HepG2 (cell line): ENCODE data around the gene PDSS2.

ENCODE experiments used
- BRCA1 ChIP-seq: sonication (generic); formaldehyde crosslinking; IDR thresholded peaks from 2 replicates; pipeline ENCODE4 v1.4.0; 2020; ENCODE audit warnings: missing genetic modification reagents
- CTCF ChIP-seq: sonication (generic); formaldehyde crosslinking; IDR thresholded peaks from 2 replicates; pipeline ENCODE4 v1.5.0; 2020; ENCODE audit warnings: mild to moderate bottlenecking, missing genetic modification reagents, moderate library complexity
- EP300 ChIP-seq, 3 experiments: sonication (generic) in 1 of 3; formaldehyde crosslinking in 1 of 3; IDR thresholded peaks; 2 replicates each; pipeline versions ENCODE4 v1.5.1 to v1.6.1; 2011 to 2020; ENCODE audit warnings: low read depth in 2 of 3, low read length in 2 of 3, borderline replicate concordance in 1 of 3, improper control_type of control experiment in 1 of 3, mild to moderate bottlenecking in 1 of 3, missing genetic modification reagents in 1 of 3, moderate library complexity in 1 of 3
- JUN ChIP-seq: sonication (generic); formaldehyde crosslinking; IDR thresholded peaks from 2 replicates; pipeline ENCODE4 v1.4.0; 2020; ENCODE audit warnings: mild to moderate bottlenecking, missing genetic modification reagents
- MAFF ChIP-seq: IDR thresholded peaks from 2 replicates; pipeline ENCODE4 v1.6.1; 2011; ENCODE audit warnings: low read depth, low read length, improper control_type of control experiment
- POLR2A ChIP-seq, 2 experiments: IDR thresholded peaks; 2 replicates each; pipeline ENCODE4 v1.6.1; 2011; ENCODE audit warnings: low read depth in 2 of 2, low read length in 2 of 2, mild to moderate bottlenecking in 1 of 2, moderate library complexity in 1 of 2; ENCODE audit not compliant: insufficient read depth in 1 of 2
- REPIN1 ChIP-seq: sonication (generic); formaldehyde crosslinking; IDR thresholded peaks from 2 replicates; pipeline ENCODE4 v1.8.0; 2022; ENCODE audit warnings: missing genetic modification reagents, low read depth, mild to moderate bottlenecking, borderline replicate concordance
- ZHX1 ChIP-seq: sonication (generic); formaldehyde crosslinking; IDR thresholded peaks from 2 replicates; pipeline ENCODE4 v1.8.1; 2022; ENCODE audit warnings: low read depth, mild to moderate bottlenecking, missing genetic modification reagents
- TF ChIP-seq, protein P1 (sequence below): sonication (generic); formaldehyde crosslinking; IDR thresholded peaks from 2 replicates; pipeline ENCODE4 v1.4.0; 2020; ENCODE audit warnings: missing genetic modification reagents

GRCh38 chr6:107315114-107315513 is 144.2 kb downstream of the PDSS2 start:
- no peak for TF ChIP-seq ZHX1 (CRISPR knock-in tag)
- no peak for TF ChIP-seq JUN
- no peak for TF ChIP-seq BRCA1 (CRISPR knock-in tag)
- no peak for TF ChIP-seq REPIN1
- no peak for TF ChIP-seq CTCF (CRISPR knock-in tag)
- TF ChIP-seq, protein P1, sequence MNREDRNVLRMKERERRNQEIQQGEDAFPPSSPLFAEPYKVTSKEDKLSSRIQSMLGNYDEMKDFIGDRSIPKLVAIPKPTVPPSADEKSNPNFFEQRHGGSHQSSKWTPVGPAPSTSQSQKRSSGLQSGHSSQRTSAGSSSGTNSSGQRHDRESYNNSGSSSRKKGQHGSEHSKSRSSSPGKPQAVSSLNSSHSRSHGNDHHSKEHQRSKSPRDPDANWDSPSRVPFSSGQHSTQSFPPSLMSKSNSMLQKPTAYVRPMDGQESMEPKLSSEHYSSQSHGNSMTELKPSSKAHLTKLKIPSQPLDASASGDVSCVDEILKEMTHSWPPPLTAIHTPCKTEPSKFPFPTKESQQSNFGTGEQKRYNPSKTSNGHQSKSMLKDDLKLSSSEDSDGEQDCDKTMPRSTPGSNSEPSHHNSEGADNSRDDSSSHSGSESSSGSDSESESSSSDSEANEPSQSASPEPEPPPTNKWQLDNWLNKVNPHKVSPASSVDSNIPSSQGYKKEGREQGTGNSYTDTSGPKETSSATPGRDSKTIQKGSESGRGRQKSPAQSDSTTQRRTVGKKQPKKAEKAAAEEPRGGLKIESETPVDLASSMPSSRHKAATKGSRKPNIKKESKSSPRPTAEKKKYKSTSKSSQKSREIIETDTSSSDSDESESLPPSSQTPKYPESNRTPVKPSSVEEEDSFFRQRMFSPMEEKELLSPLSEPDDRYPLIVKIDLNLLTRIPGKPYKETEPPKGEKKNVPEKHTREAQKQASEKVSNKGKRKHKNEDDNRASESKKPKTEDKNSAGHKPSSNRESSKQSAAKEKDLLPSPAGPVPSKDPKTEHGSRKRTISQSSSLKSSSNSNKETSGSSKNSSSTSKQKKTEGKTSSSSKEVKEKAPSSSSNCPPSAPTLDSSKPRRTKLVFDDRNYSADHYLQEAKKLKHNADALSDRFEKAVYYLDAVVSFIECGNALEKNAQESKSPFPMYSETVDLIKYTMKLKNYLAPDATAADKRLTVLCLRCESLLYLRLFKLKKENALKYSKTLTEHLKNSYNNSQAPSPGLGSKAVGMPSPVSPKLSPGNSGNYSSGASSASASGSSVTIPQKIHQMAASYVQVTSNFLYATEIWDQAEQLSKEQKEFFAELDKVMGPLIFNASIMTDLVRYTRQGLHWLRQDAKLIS, result no peak
- TF ChIP-seq EP300 (IDR thresholded peaks at IDR 0.05; ENCODE audit: low read depth in 2 of 2, low read length in 2 of 2), result no peak
- TF ChIP-seq EP300 (CRISPR knock-in tag; IDR thresholded peaks at IDR 0.05; ENCODE audit: borderline replicate concordance), result no peak
- TF ChIP-seq MAFF, result peak; percentile 87
- no peak for TF ChIP-seq POLR2A (IDR thresholded peaks at IDR 0.05; ENCODE audit: insufficient read depth in 1 of 2, low read depth in 2 of 2, low read length in 2 of 2)
